CD1c-positive myeloid dendritic cell (primary cell): ENCODE measurements around the gene TPSB2.
"Not testable (repeated sequence)": the region's sequence is repeated elsewhere in the genome, so short reads cannot be mapped to it uniquely, and the experiment has no call there.

Source experiments
- DNase-seq: peaks from one replicate; pipeline ENCODE4 v3.0.0-alpha.2; 2016; ENCODE audit errors: extremely low spot score

TPSB2 gene

DNA sequence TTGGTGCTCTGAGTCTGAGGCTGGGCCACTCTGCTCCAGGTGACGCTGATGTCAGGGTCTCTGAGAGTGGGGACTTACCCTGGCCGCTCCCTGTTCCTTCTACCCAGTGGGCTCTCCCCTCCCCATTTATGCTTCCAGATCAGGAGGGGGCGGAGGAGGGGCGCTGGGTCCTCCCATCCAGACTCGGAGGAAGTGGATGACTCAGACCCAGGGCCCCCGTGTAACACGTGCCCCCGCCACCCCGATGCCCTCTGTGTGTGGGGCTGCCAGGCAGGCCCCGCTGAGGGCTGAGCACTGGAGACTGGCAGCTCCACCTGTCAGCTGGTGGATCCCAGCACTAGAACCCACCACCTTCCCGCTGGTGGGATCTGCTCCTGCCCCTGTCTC is at the start of gene TPSB2:
Gene TPSB2 (minus strand): TSS at position 101 of the 387 bp plus-strand sequence. CDS start 233 bp downstream, outside the sequence.
- not testable (repeated sequence) for DNase-seq

DNA sequence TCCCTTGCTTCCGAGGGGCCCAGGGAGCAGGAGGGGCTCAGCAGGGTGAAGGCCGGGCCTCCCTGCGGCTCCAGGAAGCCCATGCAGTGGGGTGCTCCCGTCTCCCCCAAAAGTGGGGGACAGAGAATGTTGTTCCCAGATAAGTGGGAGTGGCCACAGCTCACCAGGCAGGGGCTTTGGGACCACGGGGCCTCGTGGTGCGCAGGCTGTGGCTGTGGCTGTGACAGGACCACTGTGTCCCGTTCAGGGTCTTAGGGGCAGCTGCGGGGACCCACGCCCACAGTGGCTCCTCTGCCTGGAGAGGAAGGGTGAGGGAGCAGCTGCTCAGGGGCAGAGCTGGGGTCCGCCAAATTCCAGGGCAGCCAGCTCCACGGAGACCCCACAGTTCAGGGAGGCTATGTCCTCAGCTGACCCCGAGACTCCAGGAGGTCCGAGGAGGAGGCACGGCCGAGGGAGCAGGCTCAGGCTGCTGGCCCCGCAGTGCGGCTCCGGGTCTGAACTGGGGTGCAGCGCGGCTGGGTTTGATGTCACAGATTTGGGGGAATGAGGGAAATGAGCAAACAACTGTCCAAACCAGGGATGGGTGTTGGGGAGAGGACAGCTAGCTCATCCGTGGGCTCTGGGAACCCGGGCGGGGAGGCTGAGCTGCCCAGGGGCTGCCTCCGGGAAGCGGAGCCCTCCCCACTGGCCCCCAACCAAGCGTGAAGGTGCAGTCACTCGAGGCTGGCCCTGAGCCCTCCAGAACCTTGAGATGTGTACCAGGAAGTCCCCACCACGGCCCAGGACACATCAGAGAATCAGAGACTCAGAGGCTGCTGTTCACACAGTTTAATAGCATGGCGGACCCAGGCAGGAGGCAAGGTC is 49.3 kb upstream of the TPSB2 start:
- DNase-seq, result no peak

DNA sequence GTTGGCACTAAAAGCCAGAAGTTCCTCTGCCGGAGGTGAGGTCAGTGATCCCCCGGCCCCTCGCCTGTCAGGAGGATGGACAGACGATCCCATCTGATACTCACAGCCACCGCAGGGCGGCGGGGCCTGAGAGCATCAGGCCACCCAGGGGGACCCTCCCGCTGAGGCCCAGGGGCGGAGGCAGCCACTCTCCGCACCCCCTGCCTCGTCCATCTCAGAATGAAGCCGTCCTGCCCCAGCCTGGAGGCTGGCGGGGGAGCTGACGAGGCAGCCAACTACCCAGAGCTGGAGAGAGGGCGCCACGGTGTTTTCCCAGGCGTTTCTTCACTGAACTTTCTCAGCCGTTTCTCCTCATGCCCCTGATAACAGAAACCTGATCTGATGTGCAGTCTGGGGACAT is 48.5 kb upstream of the TPSB2 start:
- no peak for DNase-seq

GRCh38 chr16:1277617-1278282 is 47.8 kb upstream of the TPSB2 start:
- no peak for DNase-seq

GRCh38 chr16:1277151-1277598 is 47.2 kb upstream of the TPSB2 start:
- DNase-seq, result no peak

GRCh38 chr16:1276580-1276878 is 46.5 kb upstream of the TPSB2 start:
- no peak for DNase-seq

- no peak for DNase-seq
Measured at GRCh38 chr16:1275791-1276579, 46.0 kb upstream of the TPSB2 start.

DNA sequence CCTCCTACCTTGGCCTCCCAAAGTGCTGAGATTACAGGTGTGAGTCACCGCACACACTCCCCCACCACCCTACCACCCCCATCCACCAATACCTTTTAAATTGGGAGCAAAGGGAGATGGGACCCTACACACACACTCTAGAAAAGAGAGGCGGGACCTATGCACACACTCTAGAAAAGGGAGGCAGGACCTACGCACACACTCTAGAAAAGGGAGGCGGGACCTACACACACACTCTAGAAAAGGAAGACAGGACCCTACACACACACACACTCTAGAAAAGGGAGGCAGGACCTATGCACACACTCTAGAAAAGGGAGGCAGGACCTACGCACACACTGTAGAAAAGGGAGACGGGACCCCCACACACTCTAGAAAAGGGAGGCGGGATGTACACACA is 44.8 kb upstream of the TPSB2 start:
- no peak for DNase-seq

DNA sequence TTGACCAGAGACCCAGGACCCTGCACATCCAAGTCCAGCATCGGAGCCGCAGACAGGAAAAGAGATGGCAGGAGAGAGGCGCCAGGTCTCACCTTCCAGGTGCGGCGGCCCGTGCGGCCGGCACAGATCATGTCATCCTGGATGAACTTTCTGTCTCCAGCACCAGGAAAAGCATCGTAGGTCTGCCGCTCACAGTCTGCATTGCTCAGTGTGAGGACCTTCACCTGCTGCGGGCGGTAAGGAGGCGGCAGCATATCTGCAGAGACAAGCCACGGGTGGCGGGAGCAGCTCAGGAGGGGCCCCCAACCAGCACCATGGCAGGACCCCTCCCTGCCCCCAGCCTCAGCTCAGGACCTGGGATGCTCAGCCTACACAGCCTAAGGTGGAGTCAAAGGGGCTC is 43.8 kb upstream of the TPSB2 start:
- DNase-seq, result no peak

DNA sequence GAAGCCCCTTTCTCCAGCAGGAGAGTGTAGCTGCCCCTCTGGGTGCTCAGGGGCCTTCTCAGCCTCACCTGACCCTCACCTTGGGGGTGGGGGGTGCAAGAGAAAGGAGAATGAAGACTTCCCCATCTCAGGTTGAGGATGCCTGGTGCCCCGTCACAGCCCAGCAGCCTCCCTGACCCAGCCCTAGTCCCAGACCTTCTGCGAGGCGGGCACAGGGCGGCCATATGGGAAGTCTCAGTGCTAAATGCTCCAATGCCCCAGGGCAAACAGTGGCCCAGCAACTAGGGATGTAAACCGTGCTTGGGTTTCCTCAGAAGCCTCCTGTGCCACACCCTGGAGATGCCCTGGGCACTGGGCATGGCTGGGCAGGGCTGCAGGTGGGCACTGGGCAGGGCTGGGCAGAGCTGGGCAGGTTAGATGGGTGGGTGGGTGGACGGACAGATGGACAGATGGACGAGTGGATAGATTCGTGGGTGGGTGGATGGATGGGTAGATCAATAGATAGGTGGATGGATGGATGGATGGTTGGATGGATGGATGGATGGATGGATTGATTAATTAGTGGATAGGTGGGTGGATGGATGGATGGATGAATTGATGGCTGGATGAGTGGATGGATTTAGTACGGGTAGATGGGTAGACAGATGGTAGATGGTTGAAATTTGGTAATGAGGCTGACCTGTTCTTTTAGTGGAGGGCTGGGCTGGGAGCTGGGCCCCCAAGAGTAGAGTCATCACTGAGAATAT is 42.6 kb upstream of the TPSB2 start:
- DNase-seq, result no peak

DNA sequence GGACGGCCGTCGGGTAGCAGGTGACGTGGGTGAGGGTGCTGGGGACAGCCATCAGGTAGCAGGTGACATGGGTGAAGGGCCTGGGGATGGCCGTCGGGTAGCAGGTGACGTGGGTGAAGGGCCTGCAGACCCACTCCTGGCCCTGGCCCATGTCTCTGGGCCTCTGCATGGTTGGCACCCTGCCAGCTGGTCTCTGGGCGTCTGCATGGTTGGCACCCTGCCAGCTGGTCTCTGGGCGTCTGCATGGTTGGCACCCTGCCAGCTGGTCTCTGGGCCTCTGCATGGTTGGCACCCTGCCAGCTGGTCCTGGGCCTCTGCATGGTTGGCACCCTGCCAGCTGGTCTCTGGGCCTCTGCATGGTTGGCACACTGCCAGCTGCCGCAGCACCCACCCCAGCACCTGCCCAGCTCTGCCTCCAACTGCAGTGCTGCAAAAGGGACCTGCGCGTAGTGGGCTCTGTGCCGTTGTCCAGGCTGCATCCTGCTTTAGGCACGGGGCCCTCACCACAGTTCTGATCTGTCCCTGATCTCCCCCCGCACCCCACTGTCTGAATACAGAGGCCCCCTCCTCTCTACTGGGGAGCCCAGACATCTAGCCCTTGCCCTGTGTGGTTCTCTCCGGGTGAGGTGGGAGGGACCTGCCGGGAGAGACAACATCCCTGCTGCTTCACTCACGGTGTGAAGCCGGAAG is 41.9 kb upstream of the TPSB2 start:
- DNase-seq, result not testable (repeated sequence)

DNA sequence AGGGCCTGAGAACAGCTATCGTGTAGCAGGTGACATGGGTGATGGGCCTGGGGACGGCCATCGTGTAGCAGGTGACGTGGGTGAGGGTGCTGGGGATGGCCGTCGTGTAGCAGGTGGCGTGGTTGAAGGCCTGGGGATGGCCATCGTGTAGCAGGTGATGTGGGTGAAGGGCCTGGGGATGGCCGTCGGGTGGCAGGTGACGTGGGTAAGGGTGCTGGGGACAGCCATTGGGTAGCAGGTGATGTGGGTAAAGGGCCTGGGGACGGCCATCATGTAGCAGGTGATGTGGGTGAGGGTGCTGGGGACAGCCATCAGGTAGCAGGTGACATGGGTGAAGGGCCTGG is 41.4 kb upstream of the TPSB2 start:
- DNase-seq, result no peak

DNA sequence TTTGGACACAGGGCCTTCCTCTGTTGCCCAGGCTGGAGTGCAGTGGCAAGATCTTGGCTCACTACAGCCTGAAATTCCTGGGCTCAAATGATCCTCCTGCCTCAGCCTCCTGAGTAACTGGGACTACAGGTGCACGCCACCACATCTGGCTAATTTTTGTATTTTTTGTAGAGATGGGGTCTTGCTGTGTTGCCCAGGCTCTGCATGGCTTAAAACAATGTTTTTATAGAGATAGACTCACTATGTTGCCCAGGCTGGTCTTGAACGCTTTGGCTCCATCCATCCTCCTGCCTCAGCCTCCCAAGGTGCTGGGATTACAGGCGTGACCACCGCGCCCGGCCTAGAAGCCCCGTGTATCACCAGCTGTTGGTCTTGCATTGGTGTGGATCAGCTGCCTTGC is 39.4 kb upstream of the TPSB2 start:
- DNase-seq, result not testable (repeated sequence)

GRCh38 chr16:1265826-1266225 is 35.8 kb upstream of the TPSB2 start:
- DNase-seq, result no peak

GRCh38 chr16:1265090-1265630 is 35.2 kb upstream of the TPSB2 start:
- no peak for DNase-seq

DNA sequence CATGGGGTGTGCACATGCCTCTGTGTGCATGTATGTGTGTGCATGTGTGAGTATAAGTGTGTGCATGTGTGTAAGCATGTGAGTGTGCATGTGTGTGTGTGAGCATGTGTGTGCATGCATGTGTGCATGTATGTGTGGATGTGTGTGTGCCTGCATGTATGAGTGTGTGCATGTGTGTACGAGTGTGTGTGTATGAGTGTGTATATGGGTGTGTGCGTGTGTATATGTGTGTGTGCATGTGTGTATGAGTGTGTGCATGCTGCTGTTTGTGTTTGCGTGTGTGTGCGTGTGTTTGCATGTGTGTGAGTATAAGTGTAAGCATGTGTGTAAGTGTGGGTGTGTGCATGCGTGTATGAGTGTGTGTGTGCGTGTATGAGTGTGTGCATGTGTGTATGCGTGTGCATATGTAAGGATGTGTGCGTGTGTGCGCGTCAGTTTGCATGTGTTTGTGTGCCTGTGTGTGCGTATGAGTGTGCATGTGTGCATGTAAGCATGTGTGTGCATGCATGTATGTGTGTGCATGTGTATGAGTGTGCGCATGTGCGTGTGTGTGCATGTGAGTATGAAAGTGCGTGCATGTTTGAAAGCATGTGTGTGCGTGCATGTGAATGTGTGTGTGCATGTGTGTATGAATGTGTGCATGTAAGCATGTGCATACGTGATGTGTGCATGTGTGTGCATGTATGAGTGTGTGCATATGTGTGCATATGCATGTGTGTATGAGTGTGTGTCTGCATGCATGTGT is 34.5 kb upstream of the TPSB2 start:
- DNase-seq, result no peak

GRCh38 chr16:1263591-1264344 is 33.8 kb upstream of the TPSB2 start:
- DNase-seq, result no peak

GRCh38 chr16:1262846-1263221 is 32.9 kb upstream of the TPSB2 start:
- DNase-seq, result no peak

DNA sequence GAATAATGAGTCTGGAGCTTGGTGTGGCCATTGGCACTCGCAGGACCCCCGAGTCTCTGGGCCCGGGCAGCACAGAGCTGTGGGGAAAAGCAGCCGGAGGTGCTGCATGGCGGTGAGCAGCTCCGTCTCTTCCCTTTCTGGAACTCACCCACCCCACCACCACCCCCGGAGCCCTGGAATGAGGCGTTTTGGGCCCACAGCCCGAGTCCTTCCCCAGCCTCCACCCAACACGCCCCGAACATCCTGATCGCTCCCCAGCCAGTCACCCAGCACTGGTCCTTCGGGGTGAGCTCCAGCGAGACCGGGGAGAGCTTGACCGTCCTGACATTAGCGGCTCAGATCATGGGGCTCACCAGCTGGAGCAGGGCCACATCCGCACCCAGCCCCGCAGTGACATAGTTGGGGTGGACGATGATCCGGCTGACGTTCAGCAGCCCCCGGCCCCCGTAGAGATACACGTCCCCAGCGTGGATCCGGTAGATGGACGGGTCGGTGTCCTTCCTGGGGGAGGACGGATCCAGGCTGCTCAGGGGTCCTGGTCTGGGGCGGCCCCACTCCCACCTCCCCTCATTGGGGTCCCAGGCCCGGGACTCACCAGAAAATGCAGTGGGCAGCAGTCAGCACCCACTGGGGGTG is 32.3 kb upstream of the TPSB2 start:
- no peak for DNase-seq
